GM12891 (cell line): ENCODE measurements around the gene STMN3.

Experiments used
- POLR2A ChIP-seq: IDR thresholded peaks from 2 replicates; pipeline ENCODE4 v1.6.1; 2011; ENCODE audit warnings: low read depth, low read length, control low read depth
- POLR2AphosphoS5 ChIP-seq: IDR thresholded peaks from 2 replicates; pipeline ENCODE4 v1.6.1; 2011; ENCODE audit warnings: low read depth, low read length, control low read depth
- POU2F2 ChIP-seq: IDR thresholded peaks from 2 replicates; pipeline ENCODE4 v1.6.1; 2011; ENCODE audit warnings: low read depth, mild to moderate bottlenecking, control low read depth, low read length, moderate library complexity
- TAF1 ChIP-seq: IDR thresholded peaks from 2 replicates; pipeline ENCODE4 v1.6.1; 2011; ENCODE audit warnings: low read depth, low read length, control low read depth

- TF ChIP-seq POLR2AphosphoS5 (no peak), POLR2A (no peak), TAF1 (no peak), POU2F2 (no peak)
Measured at GRCh38 chr20:63699466-63700198, 46.4 kb upstream of the STMN3 start.
